Measurements from ENCODE around the gene LYAR. TPM values are rescaled to one million over a fixed set of nuclear protein-coding genes. Genes with fewer than 3 reads are reported as not detected.

Gene LYAR
- total and polyA plus RNA-seq, 10 donors: 13.5 to 29.3 (median 21.9) TPM

GRCh38 chr4:4271912-4272311, 18.0 kb downstream of the LYAR start:
- TF ChIP-seq POLR2AphosphoS5 (IDR thresholded peaks at IDR 0.05): no peak
- TF ChIP-seq CTCF (IDR thresholded peaks at IDR 0.05 in 8 of 11, conservative IDR thresholded peaks at IDR 0.05 in 3 of 11): no peak
- TF ChIP-seq POLR2A (IDR thresholded peaks at IDR 0.05): no peak
- intact Hi-C loops (cut with DNase I; ENCODE audit: low total_unique reads): no loop called here
- H3K27me3 ChIP-seq (replicated peaks in 1 of 7): no peaks in the 10 kb centered on the region
- H3K36me3 ChIP-seq: peaks cover 2 to 95% (median 53%) of the 10 kb centered on the region in 6 donors
- DNase-seq: no peak
- no peak overlapping the region for H3K4me3 ChIP-seq
- WGBS, 5 donors: 82 to 94% (median 85%) methylated on average over 10 of the region's 10 CpGs
- H3K27ac ChIP-seq: peak overlapping the region in 3 of 8 donors; percentile 5 to 88 (median 84)
- H3K4me1 ChIP-seq: peaks cover 0 to 27% (median 0%) of the 10 kb centered on the region in 6 donors
- H3K9me3 ChIP-seq: no peaks in the 10 kb centered on the region

GRCh38 chr4:4270529-4270928, 19.4 kb downstream of the LYAR start:
- Histone ChIP-seq H3K27ac (peak overlapping the region in 6 of 8 donors; percentile 17 to 88 (median 76)), H3K27me3 (replicated peaks in 1 of 7) (no peaks in the 10 kb centered on the region), H3K4me3 (no peak overlapping the region), H3K36me3 (peaks cover 2 to 88% (median 48%) of the 10 kb centered on the region in 6 donors), H3K9me3 (no peaks in the 10 kb centered on the region), H3K4me1 (peaks cover 0 to 27% (median 0%) of the 10 kb centered on the region in 6 donors)
- WGBS, 5 donors: 60 to 81% (median 72%) methylated on average over 4 of the region's 4 CpGs
- TF ChIP-seq POLR2AphosphoS5 (IDR thresholded peaks at IDR 0.05) (no peak), POLR2A (IDR thresholded peaks at IDR 0.05) (no peak), CTCF (IDR thresholded peaks at IDR 0.05 in 8 of 11, conservative IDR thresholded peaks at IDR 0.05 in 3 of 11) (no peak)
- no peak for DNase-seq
- intact Hi-C loops (cut with DNase I; ENCODE audit: low total_unique reads): no loop called here

GRCh38 chr4:4269856-4270255, 20.1 kb downstream of the LYAR start:
- TF ChIP-seq POLR2A (IDR thresholded peaks at IDR 0.05) (no peak), CTCF (IDR thresholded peaks at IDR 0.05 in 8 of 11, conservative IDR thresholded peaks at IDR 0.05 in 3 of 11) (no peak), POLR2AphosphoS5 (IDR thresholded peaks at IDR 0.05) (no peak)
- H3K4me1 ChIP-seq: peaks cover 0 to 27% (median 0%) of the 10 kb centered on the region in 6 donors
- H3K4me3 ChIP-seq: no peak overlapping the region
- intact Hi-C loops (cut with DNase I; ENCODE audit: low total_unique reads): no loop called here
- H3K27me3 ChIP-seq (replicated peaks in 1 of 7): no peaks in the 10 kb centered on the region
- H3K36me3 ChIP-seq: peaks cover 2 to 81% (median 44%) of the 10 kb centered on the region in 6 donors
- H3K9me3 ChIP-seq: no peaks in the 10 kb centered on the region
- WGBS, 5 donors: 51 to 78% (median 73%) methylated on average over 4 of the region's 4 CpGs
- H3K27ac ChIP-seq: peak overlapping the region; percentile 24 to 88 (median 74)
- no peak for DNase-seq

- H3K27ac ChIP-seq: peak overlapping the region; percentile 24 to 88 (median 74)
- peak overlapping the region in 4 of 8 donors; percentile 1 to 52 (median 14) for H3K4me3 ChIP-seq
- 85 to 91% (median 88%) methylated on average over 11 of the region's 11 CpGs for WGBS, 5 donors
- TF ChIP-seq CTCF (IDR thresholded peaks at IDR 0.05 in 8 of 11, conservative IDR thresholded peaks at IDR 0.05 in 3 of 11) (no peak), POLR2A (IDR thresholded peaks at IDR 0.05) (no peak), POLR2AphosphoS5 (IDR thresholded peaks at IDR 0.05) (peak; percentile 56 to 77 (median 67))
- H3K36me3 ChIP-seq: peaks cover 2 to 76% (median 40%) of the 10 kb centered on the region in 6 donors
- H3K4me1 ChIP-seq: peaks cover 0 to 27% (median 0%) of the 10 kb centered on the region in 6 donors
- intact Hi-C loops (cut with DNase I; ENCODE audit: low total_unique reads): no loop called here
- no peaks in the 10 kb centered on the region for H3K27me3 ChIP-seq (replicated peaks in 1 of 7)
- H3K9me3 ChIP-seq: no peaks in the 10 kb centered on the region
- DNase-seq: peak; percentile 80
Observed at GRCh38 chr4:4269331-4269731, 20.6 kb downstream of the LYAR start.
